ENCODE results near the gene PPP1R12C.

DNA sequence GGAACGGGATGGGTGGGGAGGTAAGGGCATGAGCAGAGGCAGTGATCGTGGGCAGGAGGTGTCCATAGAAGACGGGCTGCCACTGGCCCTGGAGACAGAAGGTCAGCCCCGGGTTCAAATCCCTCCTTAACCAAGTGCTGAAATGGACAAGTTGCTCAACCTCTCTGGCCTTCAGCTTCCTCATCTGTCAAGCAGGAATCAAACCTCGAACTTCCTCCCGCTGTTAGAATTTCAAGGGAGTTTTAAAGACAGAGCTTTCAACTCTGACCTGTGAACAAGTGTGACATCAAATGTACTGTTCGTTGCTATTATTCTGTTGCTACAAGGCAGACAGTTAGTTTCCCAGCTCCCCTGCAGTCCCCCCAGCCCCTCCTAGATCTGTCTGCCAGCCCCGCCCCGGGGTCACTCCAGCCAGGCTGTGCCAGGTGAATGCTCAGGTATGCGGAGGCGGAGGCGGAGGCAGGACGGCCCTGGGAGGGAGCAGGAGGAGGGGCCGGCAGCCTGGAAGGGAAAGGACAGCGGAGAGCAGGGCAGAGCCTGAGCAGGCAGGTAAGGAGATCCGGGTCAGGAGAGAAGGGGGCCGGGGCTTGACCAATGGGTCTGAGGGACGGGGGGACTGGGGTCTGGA lies 42.0 kb downstream of the PPP1R12C start, which contains the start of gene EPS8L1:
- TF ChIP-seq, protein P1, sequence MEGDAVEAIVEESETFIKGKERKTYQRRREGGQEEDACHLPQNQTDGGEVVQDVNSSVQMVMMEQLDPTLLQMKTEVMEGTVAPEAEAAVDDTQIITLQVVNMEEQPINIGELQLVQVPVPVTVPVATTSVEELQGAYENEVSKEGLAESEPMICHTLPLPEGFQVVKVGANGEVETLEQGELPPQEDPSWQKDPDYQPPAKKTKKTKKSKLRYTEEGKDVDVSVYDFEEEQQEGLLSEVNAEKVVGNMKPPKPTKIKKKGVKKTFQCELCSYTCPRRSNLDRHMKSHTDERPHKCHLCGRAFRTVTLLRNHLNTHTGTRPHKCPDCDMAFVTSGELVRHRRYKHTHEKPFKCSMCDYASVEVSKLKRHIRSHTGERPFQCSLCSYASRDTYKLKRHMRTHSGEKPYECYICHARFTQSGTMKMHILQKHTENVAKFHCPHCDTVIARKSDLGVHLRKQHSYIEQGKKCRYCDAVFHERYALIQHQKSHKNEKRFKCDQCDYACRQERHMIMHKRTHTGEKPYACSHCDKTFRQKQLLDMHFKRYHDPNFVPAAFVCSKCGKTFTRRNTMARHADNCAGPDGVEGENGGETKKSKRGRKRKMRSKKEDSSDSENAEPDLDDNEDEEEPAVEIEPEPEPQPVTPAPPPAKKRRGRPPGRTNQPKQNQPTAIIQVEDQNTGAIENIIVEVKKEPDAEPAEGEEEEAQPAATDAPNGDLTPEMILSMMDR (IDR thresholded peaks at IDR 0.05; ENCODE audit: low read depth, low read length) = no peak
- TF ChIP-seq POLR2A (IDR thresholded peaks at IDR 0.05; ENCODE audit: extremely low read depth, insufficient read length) (no peak), MAX (IDR thresholded peaks at IDR 0.05; ENCODE audit: low read depth, low read length) (no peak), MYC (IDR thresholded peaks at IDR 0.05; ENCODE audit: low read depth, low read length) (no peak)

Measured in NB4 (cell line).